GM23338 (cell line): Measurements from ENCODE around the gene NCKAP5. TPM values are rescaled to one million over a fixed set of nuclear protein-coding genes. Genes with fewer than 3 reads are reported as not detected.

Experiments used
- ATAC-seq: fragments of 200-7000 bp; cut with Tn5 transposase; 3 replicates; pipeline ENCODE4 v1.9.1; 2020
- DNase-seq: peaks from one replicate; pipeline ENCODE4 v3.0.0-alpha.2; 2015; ENCODE audit warnings: low spot score
- H2AFZ ChIP-seq: fragments of 200-600 bp; sonication (generic); 2 replicates; pipeline ENCODE4 v1.8.0; 2016; ENCODE audit warnings: antibody characterized with exemption, mild to moderate bottlenecking, moderate library complexity
- H3F3A ChIP-seq: fragments of 200-600 bp; sonication (generic); replicated peaks from 2 replicates; pipeline ENCODE4 v1.8.0; 2017; ENCODE audit warnings: antibody characterized with exemption, mixed run types, low read depth
- H3K27ac ChIP-seq: fragments of 200-600 bp; sonication (generic); 2 replicates; pipeline ENCODE4 v1.6.1; 2016; ENCODE audit warnings: low read depth
- H3K27me3 ChIP-seq: fragments of 200-600 bp; sonication (generic); 2 replicates; pipeline ENCODE4 v1.8.0; 2016; ENCODE audit warnings: mild to moderate bottlenecking, mixed run types, moderate library complexity; ENCODE audit not compliant: insufficient read depth
- H3K36me3 ChIP-seq: fragments of 200-600 bp; sonication (generic); 2 replicates; pipeline ENCODE4 v1.8.0; 2016; ENCODE audit warnings: mild to moderate bottlenecking; ENCODE audit not compliant: insufficient read depth
- H3K4me1 ChIP-seq: fragments of 200-600 bp; sonication (generic); 2 replicates; pipeline ENCODE4 v1.8.0; 2016; ENCODE audit warnings: mild to moderate bottlenecking, moderate library complexity; ENCODE audit not compliant: insufficient read depth
- H3K4me2 ChIP-seq: fragments of 200-600 bp; sonication (generic); 2 replicates; pipeline ENCODE4 v1.7.1; 2017; ENCODE audit warnings: mixed run types
- H3K4me3 ChIP-seq: fragments of 200-600 bp; sonication (generic); 2 replicates; pipeline ENCODE4 v1.6.1; 2016; ENCODE audit warnings: mixed run types
- H3K79me2 ChIP-seq: fragments of 200-600 bp; sonication (generic); replicated peaks from 2 replicates; pipeline ENCODE4 v1.8.0; 2017; ENCODE audit warnings: mild to moderate bottlenecking; ENCODE audit not compliant: insufficient read depth
- H3K9me2 ChIP-seq: fragments of 200-600 bp; sonication (generic); 2 replicates; pipeline ENCODE4 v1.8.0; 2017; ENCODE audit not compliant: insufficient read depth
- H4K20me1 ChIP-seq: fragments of 200-600 bp; sonication (generic); replicated peaks from 2 replicates; pipeline ENCODE4 v1.8.0; 2017; ENCODE audit warnings: mild to moderate bottlenecking; ENCODE audit not compliant: insufficient read depth
- H3K27ac Mint-ChIP-seq: 2 replicates; pipeline ENCODE4 v1.8.0; 2020; ENCODE audit warnings: inconsistent platforms, mild to moderate bottlenecking, moderate library complexity, mixed read lengths
- H3K27me3 Mint-ChIP-seq: 3 replicates; pipeline ENCODE4 v1.8.0; 2022; ENCODE audit warnings: low read depth, mild to moderate bottlenecking, moderate library complexity, mixed read lengths, inconsistent platforms; ENCODE audit not compliant: insufficient read depth, poor library complexity
- H3K36me3 Mint-ChIP-seq: 3 replicates; pipeline ENCODE4 v1.8.0; 2021; ENCODE audit warnings: low read depth, mild to moderate bottlenecking, inconsistent platforms, moderate library complexity, mixed read lengths
- H3K4me1 Mint-ChIP-seq: 3 replicates; pipeline ENCODE4 v1.8.0; 2020; ENCODE audit warnings: mild to moderate bottlenecking, inconsistent platforms, mixed read lengths
- H3K4me3 Mint-ChIP-seq: 3 replicates; pipeline ENCODE4 v1.8.0; 2021; ENCODE audit warnings: moderate library complexity, mild to moderate bottlenecking, inconsistent platforms, mixed read lengths
- H3K9me3 Mint-ChIP-seq: 3 replicates; pipeline ENCODE4 v1.8.0; 2020; ENCODE audit warnings: moderate library complexity, mild to moderate bottlenecking, inconsistent platforms, mixed read lengths
- CREB1 ChIP-seq: fragments of 250-450 bp; sonication (Bioruptor Pico); IDR thresholded peaks from 2 replicates; pipeline ENCODE4 v1.5.0; 2020; ENCODE audit warnings: low read depth, mild to moderate bottlenecking, moderate library complexity
- CTCF ChIP-seq, 2 experiments: fragments of 200-600 bp in 1 of 2; sonication (generic) in 1 of 2; conservative IDR thresholded peaks; 2 replicates each; pipeline versions ENCODE4 v1.5.1 to v1.6.1; 2016 to 2017; ENCODE audit warnings: antibody characterized with exemption in 2 of 2, low read depth in 2 of 2, mild to moderate bottlenecking in 2 of 2, moderate library complexity in 1 of 2
- ETS1 ChIP-seq: IDR thresholded peaks from 2 replicates; pipeline ENCODE4 v1.6.1; 2016; ENCODE audit warnings: antibody characterized with exemption
- EZH2 ChIP-seq: fragments of 200-600 bp; sonication (generic); IDR thresholded peaks from one replicate; pipeline ENCODE4 v1.8.0; 2017; ENCODE audit warnings: antibody characterized with exemption, mild to moderate bottlenecking, low read depth; ENCODE audit not compliant: unreplicated experiment
- EZH2phosphoT487 ChIP-seq: fragments of 200-600 bp; sonication (generic); IDR thresholded peaks from one replicate; pipeline ENCODE4 v1.8.1; 2018; ENCODE audit warnings: antibody characterized with exemption; ENCODE audit not compliant: unreplicated experiment
- JUNB ChIP-seq: IDR thresholded peaks from one replicate; pipeline ENCODE4 v1.6.1; 2016; ENCODE audit warnings: antibody characterized with exemption; ENCODE audit not compliant: unreplicated experiment
- NANOG ChIP-seq: IDR thresholded peaks from 2 replicates; pipeline ENCODE4 v1.6.1; 2016; ENCODE audit warnings: antibody characterized with exemption, borderline replicate concordance
- POLR2AphosphoS5 ChIP-seq: IDR thresholded peaks from 2 replicates; pipeline ENCODE4 v1.6.1; 2016; ENCODE audit warnings: antibody characterized with exemption, low read depth
- REST ChIP-seq: IDR thresholded peaks from one replicate; pipeline ENCODE4 v1.6.1; 2018; ENCODE audit warnings: antibody characterized with exemption; ENCODE audit not compliant: unreplicated experiment
- STAT1 ChIP-seq: IDR thresholded peaks from one replicate; pipeline ENCODE4 v1.6.1; 2016; ENCODE audit warnings: antibody characterized with exemption; ENCODE audit not compliant: unreplicated experiment
- ZNF114 ChIP-seq: fragments of 250-450 bp; sonication (Bioruptor Pico); IDR thresholded peaks from 2 replicates; pipeline ENCODE4 v1.5.0; 2020; ENCODE audit warnings: mild to moderate bottlenecking, moderate library complexity
- ZNF331 ChIP-seq: fragments of 250-450 bp; sonication (Bioruptor Pico); IDR thresholded peaks from 2 replicates; pipeline ENCODE4 v1.5.0; 2020; ENCODE audit warnings: low read depth, mild to moderate bottlenecking, moderate library complexity
- ZNF462 ChIP-seq: fragments of 250-450 bp; sonication (Bioruptor Pico); IDR thresholded peaks from 2 replicates; pipeline ENCODE4 v1.5.0; 2020; ENCODE audit warnings: mild to moderate bottlenecking, moderate library complexity
- polyA plus RNA-seq: library from polyadenylated mRNA; unstranded; fragments of >200 nt; fragmentation: Nextera tagmentation; extraction: Ambion mirVana; gene quantifications from 2 replicates; pipeline ENCODE4 v1.2.1, GENCODE V29; 2016
- total RNA-seq: library from RNA; depleted of rRNA; stranded (reverse); fragments of >200 nt; shearing (Covaris generic); gene quantifications from 2 replicates; pipeline ENCODE4 v1.2.3, GENCODE V29; 2014

The NCKAP5 gene
- total and polyA plus RNA-seq, 2 experiments from 2014 or later = 0.34 to 0.73 TPM

- Histone ChIP-seq H3K4me2 (peak overlapping the region; percentile 93), H2AFZ (peak overlapping the region; percentile 80; the same call in 1 of the 2 replicates), H3K4me3 (peak overlapping the region; percentile 79), H3K9me2 (no peaks in the 10 kb centered on the region), H3K4me1 (peaks cover 18% of the 10 kb centered on the region), H3K27me3 (peaks cover 85% of the 10 kb centered on the region), H3K36me3 (no peaks in the 10 kb centered on the region), H3K27ac (no peak overlapping the region), H3F3A (no peaks in the 10 kb centered on the region), H4K20me1 (no peaks in the 10 kb centered on the region), H3K79me2 (no peaks in the 10 kb centered on the region)
- Mint-ChIP-seq H3K4me3 (peak overlapping the region; percentile 80), H3K36me3 (no peaks in the 10 kb centered on the region), H3K9me3 (no peaks in the 10 kb centered on the region), H3K27ac (no peak overlapping the region), H3K27me3 (peaks cover 52% of the 10 kb centered on the region), H3K4me1 (peaks cover 15% of the 10 kb centered on the region)
- DNase-seq (peak; percentile 77), ATAC-seq (peak; percentile 16)
- TF ChIP-seq ETS1 (no peak), EZH2phosphoT487 (no peak), REST (no peak), POLR2AphosphoS5 (no peak), ZNF114 (CRISPR knock-in tag) (no peak), CREB1 (CRISPR knock-in tag) (no peak), CTCF (conservative IDR thresholded peaks at IDR 0.05; ENCODE audit: low read depth in 2 of 2) (peak in 1 of 2 experiments; percentile 10; a peak in 1 of 4 replicates), STAT1 (no peak), JUNB (no peak), ZNF331 (CRISPR knock-in tag) (no peak), NANOG (0 out of 2 replicates have a peak, but pooled peaks have one; percentile 26), ZNF462 (CRISPR knock-in tag) (no peak), EZH2 (peak; percentile 64)
Observed at GRCh38 chr2:132671151-132671835, 897.0 kb downstream of the NCKAP5 start.
